ENCODE results near the gene MAPK8. TPM values are rescaled to one million over a fixed set of nuclear protein-coding genes. Genes with fewer than 3 reads are reported as not detected.
"Not testable (repeated sequence)": the region's sequence is repeated elsewhere in the genome, so short reads cannot be mapped to it uniquely, and the experiment has no call there.

The MAPK8 gene
- total RNA-seq, 1 donor from 2014 or later = 30.3 TPM

- no peak for DNase-seq (ENCODE audit: low spot score)
These were observed 27.4 kb downstream of the MAPK8 start for GRCh38 chr10:48333856-48334255.

GRCh38 chr10:48335788-48336187, 29.3 kb downstream of the MAPK8 start:
- DNase-seq (ENCODE audit: low spot score) = no peak

- DNase-seq (ENCODE audit: low spot score) = no peak
These were observed 30.6 kb downstream of the MAPK8 start for GRCh38 chr10:48336978-48337599.

GRCh38 chr10:48340734-48341133, 34.3 kb downstream of the MAPK8 start:
- no peak for DNase-seq (ENCODE audit: low spot score)

- DNase-seq (ENCODE audit: low spot score) = no peak
These were observed 36.6 kb downstream of the MAPK8 start for GRCh38 chr10:48343106-48343505.

GRCh38 chr10:48343921-48344598, 37.6 kb downstream of the MAPK8 start:
- DNase-seq (ENCODE audit: low spot score) = no peak

GRCh38 chr10:48346248-48346647, 39.8 kb downstream of the MAPK8 start:
- DNase-seq (ENCODE audit: low spot score) = not testable (repeated sequence)

GRCh38 chr10:48347539-48347938, 41.1 kb downstream of the MAPK8 start:
- not testable (repeated sequence) for DNase-seq (ENCODE audit: low spot score)

GRCh38 chr10:48347943-48348342, 41.5 kb downstream of the MAPK8 start:
- not testable (repeated sequence) for DNase-seq (ENCODE audit: low spot score)

- no peak for DNase-seq (ENCODE audit: low spot score)
These were observed 46.8 kb downstream of the MAPK8 start for GRCh38 chr10:48353246-48353645.

- no peak for DNase-seq (ENCODE audit: low spot score)
These were observed 51.2 kb downstream of the MAPK8 start for GRCh38 chr10:48357631-48358030.

GRCh38 chr10:48358162-48358561, 51.7 kb downstream of the MAPK8 start:
- no peak for DNase-seq (ENCODE audit: low spot score)

GRCh38 chr10:48358838-48359237, 52.4 kb downstream of the MAPK8 start:
- no peak for DNase-seq (ENCODE audit: low spot score)

- no peak for DNase-seq (ENCODE audit: low spot score)
These were observed 54.7 kb downstream of the MAPK8 start for GRCh38 chr10:48361176-48361575.

GRCh38 chr10:48363617-48364355, 57.3 kb downstream of the MAPK8 start:
- no peak for DNase-seq (ENCODE audit: low spot score)

- no peak for DNase-seq (ENCODE audit: low spot score)
These were observed 58.4 kb downstream of the MAPK8 start for GRCh38 chr10:48364659-48365405.

GRCh38 chr10:48365668-48366067, 59.2 kb downstream of the MAPK8 start:
- no peak for DNase-seq (ENCODE audit: low spot score)

GRCh38 chr10:48366261-48366660, 59.8 kb downstream of the MAPK8 start:
- DNase-seq (ENCODE audit: low spot score) = no peak

GRCh38 chr10:48369501-48369900, 63.0 kb downstream of the MAPK8 start:
- no peak for DNase-seq (ENCODE audit: low spot score)

- no peak for DNase-seq (ENCODE audit: low spot score)
These were observed 71.5 kb downstream of the MAPK8 start for GRCh38 chr10:48377751-48378530.

GRCh38 chr10:48378675-48379074, 72.2 kb downstream of the MAPK8 start:
- DNase-seq (ENCODE audit: low spot score) = no peak
